GM18520 (cell line): ENCODE data around the gene ROR1.
"Not testable (repeated sequence)": the region's sequence is repeated elsewhere in the genome, so short reads cannot be mapped to it uniquely, and the experiment has no call there.

ENCODE experiments used
- ATAC-seq: cut with Tn5 transposase; IDR thresholded peaks from one replicate; pipeline ENCODE4 v1.9.1; 2021; ENCODE audit not compliant: unreplicated experiment

The ROR1 gene

DNA sequence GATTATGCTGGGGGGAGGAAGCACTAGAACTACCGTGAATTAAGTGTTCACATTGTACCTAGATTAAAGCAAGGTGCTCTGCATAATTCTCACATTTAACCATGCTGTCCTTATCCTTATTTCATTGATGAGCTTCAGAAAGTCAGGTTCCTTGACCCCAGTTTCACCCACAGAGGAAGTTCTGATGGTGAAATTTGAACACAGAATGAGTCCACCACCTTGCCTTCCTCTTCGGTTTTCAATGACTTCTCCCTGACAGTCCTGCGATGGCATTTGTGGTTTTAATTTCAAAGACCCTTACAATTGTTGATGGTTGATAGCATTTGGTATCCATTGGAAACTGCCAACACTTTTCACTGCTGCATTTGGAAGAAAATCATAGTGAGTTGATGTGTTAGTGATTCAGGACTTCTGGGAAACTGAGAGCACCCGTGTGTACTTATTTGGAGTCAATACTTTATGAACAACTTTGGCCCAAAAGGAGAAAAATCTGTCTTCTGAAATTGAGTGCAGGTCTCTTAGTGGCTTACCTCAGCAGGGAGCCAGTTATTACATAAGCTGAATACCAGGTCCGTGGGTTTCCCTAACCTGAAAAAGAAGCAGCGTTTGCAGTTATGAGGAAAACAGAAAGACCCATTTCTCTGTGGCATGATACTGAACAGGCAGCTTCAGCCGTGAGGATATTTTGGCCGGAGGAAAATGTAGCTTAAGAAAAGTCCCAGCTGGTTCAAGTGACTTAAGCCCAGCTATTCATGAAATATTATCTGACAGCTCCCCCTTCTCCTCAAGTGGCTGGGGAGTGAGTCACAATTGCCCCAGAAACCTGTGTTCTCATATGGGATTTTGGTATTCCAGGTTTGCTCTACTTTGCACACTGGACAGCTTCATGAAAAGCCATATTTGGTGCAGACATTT is 47.5 kb downstream of the ROR1 start:
- no peak for ATAC-seq

DNA sequence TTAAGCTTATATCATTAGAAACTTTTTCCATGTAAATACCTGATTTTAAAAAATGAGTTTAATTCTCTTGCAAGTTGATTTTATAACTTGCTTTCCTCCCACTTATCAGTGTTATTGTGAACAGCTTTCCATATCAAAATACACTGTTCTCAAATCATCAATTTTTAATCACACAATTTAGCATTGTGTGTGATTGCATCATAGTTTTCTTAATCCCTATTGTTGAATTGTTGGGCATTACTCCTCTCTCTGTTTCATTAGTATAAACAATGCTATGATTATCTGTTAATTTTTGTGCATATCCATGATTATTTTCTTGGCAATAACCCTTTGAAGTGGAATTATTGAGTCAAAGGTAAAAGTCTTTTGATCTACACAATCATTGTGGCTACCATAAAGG is 48.7 kb downstream of the ROR1 start:
- ATAC-seq, result no peak

DNA sequence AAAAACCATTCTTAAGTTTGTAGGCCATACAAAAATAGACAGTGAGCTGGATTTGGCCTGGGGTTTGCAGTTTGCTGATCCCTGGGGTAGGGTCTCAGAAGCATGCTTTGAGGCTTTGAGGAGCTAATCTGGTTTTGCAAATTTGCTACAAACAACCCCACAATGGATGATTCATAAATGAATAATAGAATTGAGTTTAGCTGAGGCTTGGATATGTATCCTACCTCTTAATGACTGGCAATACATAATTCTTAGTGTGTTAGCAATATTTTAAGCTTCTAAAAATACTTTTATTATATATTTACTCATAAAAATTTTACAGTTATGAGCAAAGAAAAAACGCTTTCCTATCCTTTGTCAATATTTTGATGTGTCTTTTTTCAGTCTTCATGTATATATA is 50.6 kb downstream of the ROR1 start:
- no peak for ATAC-seq

DNA sequence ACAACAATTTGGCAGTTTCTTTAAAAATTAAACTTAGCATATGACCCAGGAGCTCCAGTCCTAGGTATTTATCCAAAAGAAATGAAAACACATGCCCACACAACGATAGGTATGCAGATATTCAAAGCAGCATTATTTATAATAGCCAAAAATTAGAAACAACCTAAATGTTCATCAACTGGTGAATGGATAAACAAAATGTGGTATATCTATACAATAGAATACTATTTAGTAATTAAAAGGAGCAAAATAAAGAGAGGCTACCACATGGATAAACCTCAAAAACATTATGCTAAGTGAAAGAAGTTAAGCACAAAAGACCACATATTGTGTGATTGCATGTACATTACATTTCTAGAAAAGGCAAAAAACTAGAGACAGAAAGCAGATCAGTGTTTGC is 51.3 kb downstream of the ROR1 start:
- ATAC-seq, result no peak

DNA sequence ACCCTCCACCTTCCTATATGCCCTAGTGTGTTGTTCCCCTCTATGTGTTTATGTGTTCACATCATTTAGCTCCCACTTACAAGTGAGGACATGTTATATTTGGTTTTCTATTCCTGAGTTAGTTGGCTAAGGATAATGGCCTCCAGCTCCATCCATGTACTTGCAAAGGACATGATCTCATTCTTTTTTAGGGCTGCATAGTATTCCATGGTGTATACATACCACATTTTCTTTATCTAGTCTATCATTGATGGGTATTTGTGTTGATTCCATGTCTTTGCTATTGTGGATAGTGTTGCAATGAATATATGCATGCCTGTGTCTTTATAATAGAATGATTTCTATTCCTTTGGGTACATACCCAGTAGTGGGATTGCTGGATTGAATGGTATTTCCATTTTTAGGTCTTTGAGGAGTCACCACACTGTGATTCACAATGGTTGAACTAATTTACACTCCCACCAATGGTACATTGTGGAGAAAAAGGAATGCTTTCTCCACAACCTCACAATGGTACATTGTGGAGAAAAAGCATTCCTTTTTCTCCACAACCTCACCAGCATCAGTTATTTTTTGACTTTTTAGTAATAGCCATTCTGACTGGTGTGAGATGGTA is 52.5 kb downstream of the ROR1 start:
- not testable (repeated sequence) for ATAC-seq

DNA sequence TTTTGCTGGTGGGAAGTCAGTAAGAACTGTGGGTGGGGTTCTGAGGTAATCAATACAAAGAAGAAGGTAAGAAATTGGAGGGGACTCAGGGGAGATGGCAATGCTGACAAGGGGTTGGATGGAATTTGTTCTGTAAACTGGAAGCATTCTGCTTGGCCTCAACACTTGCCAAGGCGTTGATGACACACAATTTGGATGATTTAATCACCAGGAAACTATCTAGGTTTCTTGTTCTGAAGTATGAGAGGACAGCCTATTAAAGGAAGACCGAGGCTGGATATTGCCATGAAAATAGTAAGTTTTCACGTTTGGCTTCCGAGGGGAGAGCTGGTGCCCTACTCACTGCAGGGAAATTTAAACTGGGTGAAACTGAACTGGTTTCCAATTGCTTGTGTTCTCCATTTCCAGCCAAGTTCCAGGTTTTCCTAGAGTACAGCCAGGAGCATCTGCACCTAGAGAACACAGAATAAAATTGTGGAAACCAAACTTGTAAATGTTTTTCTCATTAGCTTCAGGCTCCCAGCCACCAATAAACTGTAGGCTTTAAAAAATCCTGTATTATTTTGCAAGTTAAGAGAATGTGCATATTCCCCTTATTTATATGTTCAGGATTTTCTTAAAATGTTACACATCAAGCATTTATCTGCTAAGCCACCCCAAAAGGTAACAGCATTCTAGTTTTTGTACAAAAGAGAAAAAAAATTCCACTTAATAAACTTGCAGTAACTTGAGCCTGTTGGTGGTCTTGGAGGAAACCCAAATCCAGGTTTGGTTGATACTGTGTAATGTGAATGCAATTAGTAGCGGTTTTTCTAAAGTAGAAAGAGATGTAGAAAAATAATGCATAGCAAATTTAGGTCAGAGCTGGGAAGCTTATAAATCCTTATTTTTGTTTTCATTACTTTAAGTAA is 53.8 kb downstream of the ROR1 start:
- ATAC-seq, result no peak

DNA sequence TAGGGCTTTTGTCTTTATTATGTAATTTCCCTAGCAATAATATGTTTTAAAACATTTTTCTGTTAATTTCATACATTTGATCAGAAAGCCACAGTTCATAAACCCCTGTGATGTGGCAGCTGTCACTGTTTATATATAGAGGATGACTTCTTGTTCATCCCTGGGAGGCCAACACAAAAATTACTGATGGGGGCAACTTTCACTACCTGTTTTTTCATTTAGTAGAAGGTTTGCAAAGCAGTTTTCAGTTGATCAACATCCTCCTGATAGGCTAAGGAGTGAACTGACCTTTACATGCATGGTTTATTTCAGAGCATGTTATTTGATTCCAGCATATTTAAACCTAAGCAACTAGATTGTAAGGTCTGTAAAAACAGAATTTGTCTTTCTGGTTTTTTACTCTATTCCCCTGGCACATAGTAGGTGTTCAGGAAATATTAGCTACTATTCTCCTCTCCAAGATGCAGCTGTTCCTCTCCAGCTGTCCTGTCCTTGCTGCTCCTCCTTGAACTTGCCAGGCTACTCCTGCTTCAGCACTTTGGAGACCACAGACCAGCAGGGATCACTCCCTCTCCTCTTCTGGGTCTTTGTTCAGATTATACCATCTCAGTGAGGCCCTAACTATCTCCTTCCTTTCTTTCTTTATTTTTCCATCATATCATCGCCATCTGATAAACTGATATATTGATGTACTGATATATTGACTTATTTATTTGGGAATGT is 54.7 kb downstream of the ROR1 start:
- ATAC-seq, result no peak

DNA sequence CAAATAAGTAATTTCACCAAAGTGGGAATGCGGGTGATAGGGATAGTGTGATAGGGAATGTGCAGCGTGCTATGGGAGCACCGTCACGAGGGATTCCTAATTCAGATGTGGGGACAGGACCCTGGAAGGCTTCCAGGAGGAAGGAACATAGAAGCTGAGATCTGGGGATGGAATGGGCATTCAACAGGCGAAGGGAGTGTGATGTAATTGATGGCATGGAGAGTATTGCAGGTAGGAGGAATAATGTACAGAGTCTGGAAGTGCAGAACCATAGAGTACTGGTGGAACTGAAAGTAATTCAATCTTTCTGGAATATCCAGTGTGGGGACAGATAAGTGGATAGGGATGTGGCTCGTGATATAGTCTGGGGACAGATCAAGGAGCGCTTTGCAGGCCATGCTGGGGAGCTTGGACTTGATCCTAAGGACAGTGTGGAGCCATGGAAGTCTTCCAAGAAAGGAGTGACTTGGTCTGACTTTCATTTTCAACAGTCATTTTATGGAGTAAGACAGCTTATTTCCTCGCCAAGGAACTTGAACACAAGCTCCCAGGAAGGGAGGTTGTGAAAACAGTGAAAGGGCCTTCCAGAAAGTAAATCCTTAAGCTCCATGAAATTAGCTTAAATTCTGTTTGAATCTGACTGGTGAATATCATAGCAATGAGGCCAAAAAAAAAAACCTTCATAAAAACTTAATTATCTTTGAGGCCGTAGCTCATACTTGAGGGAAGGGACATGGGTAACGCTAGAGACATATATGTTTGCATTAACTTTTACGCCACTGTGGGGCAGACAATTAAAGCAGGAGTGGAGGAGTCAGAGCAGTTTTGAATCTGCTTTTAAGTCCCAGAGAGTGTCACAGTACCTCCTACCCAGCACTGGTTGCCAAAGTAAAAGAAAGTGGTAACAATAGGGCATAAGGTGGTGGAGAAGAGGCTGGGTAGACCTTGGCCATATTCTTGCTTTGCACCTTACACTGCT is 55.8 kb downstream of the ROR1 start:
- no peak for ATAC-seq

DNA sequence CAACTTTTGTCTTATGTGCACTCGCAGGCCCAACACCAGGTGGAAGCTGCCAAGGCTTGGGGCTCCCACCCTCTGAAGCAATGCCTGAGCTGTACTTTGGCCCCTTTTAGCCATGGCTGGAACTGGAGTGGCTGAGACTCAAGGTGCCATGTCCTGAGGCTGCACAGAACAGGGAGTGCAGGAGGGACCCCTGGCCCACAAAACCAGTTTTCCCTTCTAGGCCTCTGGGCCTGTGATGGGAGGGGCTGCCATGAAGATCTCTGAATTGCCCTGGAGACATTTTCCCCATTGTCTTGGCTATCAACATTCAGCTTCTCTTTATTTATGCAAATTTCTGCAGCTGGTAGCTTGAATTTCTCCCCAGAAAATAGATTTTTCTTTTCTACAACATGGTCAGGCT is 57.6 kb downstream of the ROR1 start:
- ATAC-seq, result no peak

DNA sequence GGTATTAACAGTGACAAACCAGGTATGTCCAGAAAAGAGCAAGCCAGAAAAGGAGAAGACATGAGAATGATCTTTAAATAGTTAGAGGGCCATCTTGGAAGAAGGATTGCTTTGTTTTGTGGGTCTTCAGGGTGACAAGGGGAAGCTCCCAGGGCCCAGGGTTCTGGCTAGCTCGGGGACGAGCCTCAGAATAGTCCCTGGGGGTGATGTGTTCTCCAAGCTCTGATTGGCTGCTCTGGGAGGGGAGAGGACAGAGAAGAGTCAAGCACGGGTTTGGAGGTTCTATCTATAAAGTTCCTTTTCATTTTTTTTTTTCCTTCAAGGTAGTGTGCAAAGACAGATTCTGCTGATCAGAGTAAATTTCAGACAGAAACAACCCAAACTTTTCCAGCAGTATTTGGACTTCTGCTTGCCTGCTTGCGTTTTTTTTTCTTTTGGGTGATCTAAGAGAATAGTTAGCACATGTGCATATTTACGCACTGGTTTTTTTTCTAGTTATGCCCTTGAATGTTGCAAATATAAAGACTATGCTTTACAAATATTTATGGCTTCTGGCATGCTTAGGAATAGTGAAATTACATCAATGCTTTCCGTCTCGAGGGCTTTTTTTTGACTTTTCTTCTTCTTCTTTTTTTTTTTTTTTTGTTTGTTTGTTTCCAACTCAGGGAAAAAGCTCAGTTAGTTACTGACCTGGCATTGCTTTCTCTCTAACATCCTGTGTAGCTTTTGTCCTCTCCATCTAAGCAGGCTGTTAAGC is 59.7 kb downstream of the ROR1 start:
- ATAC-seq, result no peak

DNA sequence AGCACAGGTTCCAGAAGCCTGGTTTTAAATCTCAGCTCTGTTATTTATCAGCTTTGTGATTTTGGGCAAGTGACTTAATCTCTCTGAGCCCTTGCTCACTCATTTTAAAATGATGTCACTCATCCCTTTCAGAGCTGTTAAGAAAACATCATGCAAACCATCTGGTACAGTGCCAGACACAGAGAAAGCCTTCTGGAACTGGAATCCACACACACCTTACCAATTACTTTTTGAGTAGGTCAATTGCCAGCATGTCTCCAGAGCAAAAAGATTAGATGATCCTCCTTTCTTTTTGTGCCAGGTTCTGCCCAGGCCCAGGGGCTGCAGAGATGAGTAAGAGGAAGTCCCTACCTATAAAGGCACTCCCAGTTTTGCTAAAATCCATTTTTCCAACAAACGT is 61.3 kb downstream of the ROR1 start:
- ATAC-seq, result no peak

DNA sequence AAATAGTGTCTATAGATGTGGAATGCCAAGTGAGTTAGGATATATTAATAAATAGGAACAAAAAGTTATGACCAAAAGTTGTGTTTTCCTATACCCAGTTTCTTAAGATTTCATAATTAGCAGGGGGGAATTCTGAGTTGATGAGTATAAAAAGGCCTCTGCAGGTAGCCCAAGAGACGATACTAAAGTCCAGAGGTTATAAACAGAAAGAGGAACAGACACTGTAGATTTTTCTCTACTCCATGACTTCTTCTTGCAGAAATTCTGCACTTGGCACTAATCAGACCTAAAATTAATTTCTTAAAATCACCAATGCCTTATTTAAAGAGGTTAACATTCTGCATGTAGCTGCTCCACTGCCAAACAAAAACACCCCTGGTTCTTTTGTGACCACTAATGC is 62.6 kb downstream of the ROR1 start:
- no peak for ATAC-seq

DNA sequence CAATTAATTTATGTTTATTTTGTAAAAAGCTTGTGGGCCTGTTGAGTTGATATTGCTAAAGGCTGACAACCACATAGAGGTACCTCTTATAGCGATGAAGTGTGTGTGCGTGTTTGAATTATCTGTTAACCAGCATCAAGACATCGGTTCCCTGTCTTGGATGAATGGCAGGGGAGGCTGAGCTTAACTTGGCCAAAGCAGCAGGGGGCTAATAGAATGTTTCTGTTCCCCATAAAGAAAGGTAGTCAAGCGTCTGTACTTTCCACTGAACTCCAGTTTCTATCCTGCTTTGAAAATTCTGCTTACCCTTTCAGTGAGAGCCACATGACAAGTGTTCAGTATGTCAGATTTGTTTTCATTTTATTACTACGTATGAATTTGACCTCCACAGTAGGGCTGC is 63.0 kb downstream of the ROR1 start:
- no peak for ATAC-seq

DNA sequence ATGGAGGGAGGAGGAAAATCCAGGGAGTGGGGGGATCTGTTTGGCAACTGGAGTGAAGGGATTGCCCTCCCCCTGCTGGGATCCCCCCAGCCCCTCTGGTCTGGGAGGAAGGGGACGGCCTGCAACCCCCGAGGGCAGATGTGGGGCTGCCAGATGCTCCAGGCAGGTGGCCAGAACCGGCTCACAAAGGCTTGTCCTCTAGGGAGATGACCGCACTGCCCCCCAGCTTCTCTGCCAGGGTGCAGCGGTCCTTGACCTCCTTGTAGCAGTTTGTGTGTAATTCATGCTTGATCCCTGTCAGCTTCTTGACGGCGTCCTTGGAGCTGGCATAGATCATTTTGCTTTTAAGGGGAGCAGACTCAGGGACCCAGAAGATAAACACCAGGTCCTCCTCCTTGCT is 69.2 kb downstream of the ROR1 start:
- no peak for ATAC-seq

DNA sequence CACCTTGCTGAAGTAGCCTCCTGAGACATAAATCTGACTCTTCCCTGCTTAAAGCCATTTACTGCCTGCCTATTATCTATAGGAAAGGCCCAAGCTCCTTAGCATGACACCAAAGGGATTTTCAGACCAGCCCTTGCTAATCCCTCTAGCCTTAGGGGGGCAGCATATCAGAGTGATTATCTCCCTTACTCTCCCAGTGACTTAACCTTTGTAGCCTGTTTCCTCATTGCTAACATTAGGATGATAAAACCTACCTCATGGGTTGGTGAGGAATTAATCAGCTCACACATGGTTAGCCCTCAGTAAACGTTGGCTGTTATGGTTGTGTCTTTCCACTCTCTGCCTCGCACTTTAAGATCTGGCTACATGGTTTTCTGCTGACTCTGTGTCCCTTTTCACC is 70.1 kb downstream of the ROR1 start:
- no peak for ATAC-seq

DNA sequence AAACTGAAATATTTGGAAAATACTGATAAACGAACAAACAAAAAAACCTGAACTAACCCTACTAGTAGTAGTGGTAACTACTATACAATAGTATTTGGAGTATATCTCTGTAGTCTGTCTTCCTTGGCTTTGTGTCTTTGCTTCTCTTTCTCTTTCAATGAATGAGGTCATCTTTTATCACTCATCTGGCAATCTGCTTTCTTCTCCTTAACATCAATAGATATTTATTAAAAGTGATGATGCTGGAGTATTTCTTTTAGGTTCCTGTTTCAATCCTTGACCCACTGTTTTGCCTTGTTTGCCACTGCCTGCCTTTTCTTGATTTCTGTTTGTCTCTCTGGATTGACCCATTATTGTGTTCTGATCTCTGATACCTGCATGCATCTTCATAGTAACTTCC is 71.5 kb downstream of the ROR1 start:
- no peak for ATAC-seq

DNA sequence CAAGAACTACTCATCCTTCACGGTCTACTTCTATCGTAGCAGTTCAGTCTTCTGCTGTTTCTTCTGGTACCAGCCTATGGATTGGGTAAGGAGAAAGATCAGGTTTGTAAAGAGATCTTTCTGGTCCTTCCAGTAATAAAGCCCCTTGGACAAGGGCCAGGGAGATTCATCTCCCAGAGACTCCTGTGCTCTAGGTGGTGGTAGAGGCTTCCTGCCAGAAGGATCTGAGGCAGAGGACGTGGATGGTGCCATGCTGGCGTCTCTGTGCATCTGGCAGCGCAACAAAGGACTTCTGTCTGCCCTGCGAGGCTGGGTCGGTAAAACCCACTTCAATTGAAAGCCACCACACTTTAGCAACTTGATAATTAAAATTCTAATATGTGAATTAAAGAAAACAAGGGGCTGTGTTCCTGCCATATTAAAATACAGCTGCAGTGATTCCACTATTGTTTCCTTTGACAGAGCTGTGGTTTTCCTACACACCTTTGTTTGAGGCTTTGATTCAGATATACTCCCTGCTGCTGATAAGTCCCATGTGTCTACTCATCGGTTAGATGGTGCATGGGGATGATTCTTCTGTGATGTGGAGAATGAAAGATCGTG is 73.6 kb downstream of the ROR1 start:
- no peak for ATAC-seq

DNA sequence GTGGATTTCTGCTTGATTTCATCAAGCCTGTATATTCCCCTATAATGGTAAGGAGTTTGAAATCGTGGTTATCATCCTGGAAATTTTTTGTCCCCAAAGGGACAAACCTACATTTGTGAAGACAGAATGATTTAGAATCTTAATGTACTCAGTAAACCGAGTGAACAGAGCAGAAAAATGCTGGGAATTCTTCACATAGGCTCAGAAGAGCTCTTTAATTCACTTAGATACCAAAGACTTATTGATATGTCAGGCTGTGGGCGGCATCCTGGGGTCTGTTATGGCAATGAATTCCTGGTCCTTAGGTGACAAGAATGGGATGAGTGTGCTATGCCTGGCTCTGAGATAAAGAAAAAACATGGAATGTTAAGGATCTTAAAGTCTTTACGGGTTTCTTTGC is 74.9 kb downstream of the ROR1 start:
- no peak for ATAC-seq

DNA sequence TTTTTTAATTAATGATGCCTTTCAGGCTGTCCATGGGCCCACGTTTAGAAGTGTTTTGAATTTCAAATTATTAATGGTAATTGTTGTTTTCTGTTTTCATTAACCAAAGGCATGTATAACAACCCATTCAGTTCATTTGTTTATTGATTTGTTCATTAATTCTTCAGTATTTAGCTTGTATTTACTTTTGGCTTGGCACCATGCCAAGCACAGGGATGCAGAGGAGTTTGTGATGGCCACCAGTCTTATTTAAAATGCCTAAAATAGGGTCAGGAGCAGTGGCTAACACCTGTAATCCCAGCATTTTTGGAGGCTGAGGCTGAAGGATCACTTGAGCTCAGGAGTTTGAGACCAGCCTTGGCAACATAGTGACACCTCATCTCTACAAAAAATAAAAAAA is 75.3 kb downstream of the ROR1 start:
- ATAC-seq, result no peak
